Measurements from ENCODE around the gene EFNA1.

- TF ChIP-seq USF1 (IDR thresholded peaks at IDR 0.05; ENCODE audit: borderline replicate concordance, low read depth) (no peak), GABPA (IDR thresholded peaks at IDR 0.05; ENCODE audit: low read depth) (no peak), EP300 (IDR thresholded peaks at IDR 0.05; ENCODE audit: borderline replicate concordance in 1 of 2, low read depth in 1 of 2, low read length in 1 of 2) (no peak), REST (IDR thresholded peaks at IDR 0.05; ENCODE audit: low read depth, low read length) (no peak), TAF1 (IDR thresholded peaks at IDR 0.05; ENCODE audit: borderline replicate concordance, low read depth, low read length) (no peak), SMC3 (IDR thresholded peaks at IDR 0.05; ENCODE audit: low read depth, low read length) (no peak), CHD2 (IDR thresholded peaks at IDR 0.05; ENCODE audit: low read length, partially characterized antibody) (no peak), FOXJ3 (CRISPR knock-in tag; IDR thresholded peaks at IDR 0.05) (no peak)
Measured at GRCh38 chr1:155107309-155108264, 20.1 kb upstream of the EFNA1 start.

All from SK-N-SH (cell line).